ENCODE measurements around the gene SSH2. TPM values are rescaled to one million over a fixed set of nuclear protein-coding genes. Genes with fewer than 3 reads are reported as not detected.

Gene SSH2
- total RNA-seq, 2 experiments from 2014 or later: 39.4 to 73.9 TPM

- BruUV-seq (replicated peaks): no TSS peak
- intact Hi-C loops (cut with micrococcal nuclease; ENCODE audit: unreplicated experiment): no loop called here
- no peak for DNase-seq (ENCODE audit: low spot score)
- Histone ChIP-seq H3K4me2 (ENCODE audit: low read length) (no peak overlapping the region), H2AFZ (ENCODE audit: low read length) (no peak overlapping the region), H3K27ac (ENCODE audit: low read depth, low read length, poor library complexity, severe bottlenecking) (no peak overlapping the region), H3K9me2 (ENCODE audit: insufficient read depth, low read length) (no peaks in the 10 kb centered on the region), H3K36me3 (ENCODE audit: insufficient read depth, low read length) (peaks cover 36% of the 10 kb centered on the region), H3K4me3 (ENCODE audit: low read depth, low read length, poor library complexity, severe bottlenecking) (no peak overlapping the region), H3K9me3 (ENCODE audit: low read length) (no peaks in the 10 kb centered on the region), H3K79me2 (ENCODE audit: insufficient read depth, low read depth, low read length) (no peaks in the 10 kb centered on the region), H3K4me1 (ENCODE audit: insufficient read depth, low read length, poor library complexity, severe bottlenecking) (peaks cover 10% of the 10 kb centered on the region), H4K20me1 (ENCODE audit: insufficient read depth, low read length) (no peaks in the 10 kb centered on the region)
- TF ChIP-seq EZH2phosphoT487 (IDR thresholded peaks at IDR 0.05; ENCODE audit: borderline replicate concordance, low read depth, low read length): no peak
- no peak for TF ChIP-seq CTCF (conservative IDR thresholded peaks at IDR 0.05; ENCODE audit: low read length)
- POLR2A ChIA-PET: no interaction called here
- CTCF ChIA-PET (ENCODE audit: unreplicated experiment): interaction anchor here (0.5 kb wide), 1 partner anchor 289 kb away, joined by 4 read pairs; the partner anchor contains the start of gene SSH2
These were observed 288.9 kb downstream of the SSH2 start for GRCh38 chr17:29640981-29641642.

GRCh38 chr17:29640413-29640812, 289.6 kb downstream of the SSH2 start:
- H3K27ac ChIP-seq (ENCODE audit: low read depth, low read length, poor library complexity, severe bottlenecking): no peak overlapping the region
- H3K4me1 ChIP-seq (ENCODE audit: insufficient read depth, low read length, poor library complexity, severe bottlenecking): peaks cover 10% of the 10 kb centered on the region
- H3K79me2 ChIP-seq (ENCODE audit: insufficient read depth, low read depth, low read length): no peaks in the 10 kb centered on the region
- intact Hi-C loops (cut with micrococcal nuclease; ENCODE audit: unreplicated experiment): no loop called here
- ChIA-PET POLR2A (interaction anchor here (0.7 kb wide), 1 partner anchor 238 kb away, joined by 3 read pairs; no protein-coding TSS in a partner anchor), CTCF (ENCODE audit: unreplicated experiment) (interaction anchor here (0.5 kb wide), 1 partner anchor 289 kb away, joined by 4 read pairs; the partner anchor contains the start of gene SSH2)
- no peak overlapping the region for H3K4me2 ChIP-seq (ENCODE audit: low read length)
- H3K4me3 ChIP-seq (ENCODE audit: low read depth, low read length, poor library complexity, severe bottlenecking): no peak overlapping the region
- no peak overlapping the region for H2AFZ ChIP-seq (ENCODE audit: low read length)
- peaks cover 36% of the 10 kb centered on the region for H3K36me3 ChIP-seq (ENCODE audit: insufficient read depth, low read length)
- no peaks in the 10 kb centered on the region for H3K9me2 ChIP-seq (ENCODE audit: insufficient read depth, low read length)
- no peaks in the 10 kb centered on the region for H4K20me1 ChIP-seq (ENCODE audit: insufficient read depth, low read length)
- no peak for DNase-seq (ENCODE audit: low spot score)
- no peak for TF ChIP-seq EZH2phosphoT487 (IDR thresholded peaks at IDR 0.05; ENCODE audit: borderline replicate concordance, low read depth, low read length)
- no peak for TF ChIP-seq CTCF (conservative IDR thresholded peaks at IDR 0.05; ENCODE audit: low read length)
- BruUV-seq (replicated peaks): no TSS peak
- H3K9me3 ChIP-seq (ENCODE audit: low read length): no peaks in the 10 kb centered on the region

GRCh38 chr17:29633886-29634285, 296.1 kb downstream of the SSH2 start:
- H3K79me2 ChIP-seq (ENCODE audit: insufficient read depth, low read depth, low read length): no peaks in the 10 kb centered on the region
- no peak for TF ChIP-seq EZH2phosphoT487 (IDR thresholded peaks at IDR 0.05; ENCODE audit: borderline replicate concordance, low read depth, low read length)
- no peak for TF ChIP-seq CTCF (conservative IDR thresholded peaks at IDR 0.05; ENCODE audit: low read length)
- 0 out of 2 replicates have a peak, but pooled peaks cover 5% of the 10 kb centered on the region for H4K20me1 ChIP-seq (ENCODE audit: insufficient read depth, low read length)
- no peaks in the 10 kb centered on the region for H3K9me2 ChIP-seq (ENCODE audit: insufficient read depth, low read length)
- ChIA-PET CTCF (ENCODE audit: unreplicated experiment) (no interaction called here), POLR2A (no interaction called here)
- no peak overlapping the region for H2AFZ ChIP-seq (ENCODE audit: low read length)
- H3K4me3 ChIP-seq (ENCODE audit: low read depth, low read length, poor library complexity, severe bottlenecking): no peak overlapping the region
- no peak overlapping the region for H3K27ac ChIP-seq (ENCODE audit: low read depth, low read length, poor library complexity, severe bottlenecking)
- intact Hi-C loops (cut with micrococcal nuclease; ENCODE audit: unreplicated experiment): loop anchor here (10.0 kb wide), 1 partner anchor 371 kb away; no protein-coding TSS in a partner anchor
- H3K4me1 ChIP-seq (ENCODE audit: insufficient read depth, low read length, poor library complexity, severe bottlenecking): no peaks in the 10 kb centered on the region
- no peak for DNase-seq (ENCODE audit: low spot score)
- no peaks in the 10 kb centered on the region for H3K9me3 ChIP-seq (ENCODE audit: low read length)
- peaks cover 77% of the 10 kb centered on the region for H3K36me3 ChIP-seq (ENCODE audit: insufficient read depth, low read length)
- no TSS peak for BruUV-seq (replicated peaks)
- H3K4me2 ChIP-seq (ENCODE audit: low read length): no peak overlapping the region

Measured in OCI-LY7 (cell line).